KMS-11 (cell line): ENCODE measurements around the gene PLCXD1.

Source experiments
- H2AFZ ChIP-seq: fragments of 200-600 bp; sonication (generic); 2 replicates; pipeline ENCODE4 v1.6.1; 2016; ENCODE audit warnings: antibody characterized with exemption, mixed run types, low read depth
- H3K27ac ChIP-seq: fragments of 200-600 bp; sonication (generic); 2 replicates; pipeline ENCODE4 v1.6.1; 2016; ENCODE audit warnings: mild to moderate bottlenecking, mixed run types
- H3K27me3 ChIP-seq: fragments of 200-600 bp; sonication (generic); 2 replicates; pipeline ENCODE4 v1.6.1; 2017; ENCODE audit warnings: mild to moderate bottlenecking, low read depth, mixed run types, moderate library complexity; ENCODE audit not compliant: insufficient read depth
- H3K36me3 ChIP-seq: fragments of 200-600 bp; sonication (generic); 2 replicates; pipeline ENCODE4 v1.6.1; 2017; ENCODE audit warnings: mild to moderate bottlenecking, mixed run types; ENCODE audit not compliant: insufficient read depth
- H3K4me1 ChIP-seq: fragments of 200-600 bp; sonication (generic); 2 replicates; pipeline ENCODE4 v1.6.1; 2016; ENCODE audit warnings: mild to moderate bottlenecking, low read depth, mixed run types; ENCODE audit not compliant: poor library complexity, severe bottlenecking
- H3K4me2 ChIP-seq: fragments of 200-600 bp; sonication (generic); 2 replicates; pipeline ENCODE4 v1.7.0; 2016; ENCODE audit warnings: mild to moderate bottlenecking, mixed run types
- H3K4me3 ChIP-seq: fragments of 200-600 bp; sonication (generic); IDR thresholded peaks from 2 replicates; pipeline ENCODE4 v1.6.1; 2017; ENCODE audit warnings: low read depth, low read length, mixed read lengths; ENCODE audit not compliant: insufficient read depth
- H3K79me2 ChIP-seq: fragments of 200-600 bp; sonication (generic); 2 replicates; pipeline ENCODE4 v1.6.1; 2016; ENCODE audit warnings: low read depth, mixed run types; ENCODE audit not compliant: insufficient read depth
- H3K9ac ChIP-seq: fragments of 200-600 bp; sonication (generic); 2 replicates; pipeline ENCODE4 v1.6.1; 2016; ENCODE audit warnings: mild to moderate bottlenecking, mixed run types
- H4K20me1 ChIP-seq: fragments of 200-600 bp; sonication (generic); 2 replicates; pipeline ENCODE4 v1.6.1; 2016; ENCODE audit warnings: mild to moderate bottlenecking, mixed run types; ENCODE audit not compliant: insufficient read depth
- CTCF ChIP-seq: fragments of 200-600 bp; sonication (generic); conservative IDR thresholded peaks from 2 replicates; pipeline ENCODE4 v1.6.1; 2017; ENCODE audit warnings: low read depth, mild to moderate bottlenecking, antibody characterized with exemption, low read length, moderate library complexity, mixed read lengths

The PLCXD1 gene

GRCh38 chrX:331825-332495 lies 50.8 kb downstream of the PLCXD1 start:
- Histone ChIP-seq H3K4me2 (no peak overlapping the region), H3K9ac (no peak overlapping the region), H3K4me3 (no peak overlapping the region), H4K20me1 (no peaks in the 10 kb centered on the region), H3K4me1 (no peaks in the 10 kb centered on the region), H2AFZ (no peak overlapping the region), H3K27ac (no peak overlapping the region), H3K27me3 (no peaks in the 10 kb centered on the region), H3K36me3 (no peaks in the 10 kb centered on the region), H3K79me2 (no peaks in the 10 kb centered on the region)
- no peak for TF ChIP-seq CTCF

GRCh38 chrX:332496-332860 lies 51.3 kb downstream of the PLCXD1 start:
- Histone ChIP-seq H3K4me1 (no peaks in the 10 kb centered on the region), H3K27me3 (no peaks in the 10 kb centered on the region), H2AFZ (no peak overlapping the region), H3K27ac (no peak overlapping the region), H3K9ac (no peak overlapping the region), H3K4me2 (no peak overlapping the region), H3K36me3 (no peaks in the 10 kb centered on the region), H3K79me2 (no peaks in the 10 kb centered on the region), H3K4me3 (no peak overlapping the region), H4K20me1 (no peaks in the 10 kb centered on the region)
- no peak for TF ChIP-seq CTCF

- TF ChIP-seq CTCF, result no peak
- no peak overlapping the region for H3K4me3 ChIP-seq
- H3K27me3 ChIP-seq, result no peaks in the 10 kb centered on the region
- no peak overlapping the region for H3K4me2 ChIP-seq
- H3K4me1 ChIP-seq, result no peaks in the 10 kb centered on the region
- H3K9ac ChIP-seq, result no peak overlapping the region
- no peak overlapping the region for H3K27ac ChIP-seq
- no peak overlapping the region for H2AFZ ChIP-seq
- H3K36me3 ChIP-seq, result no peaks in the 10 kb centered on the region
- H4K20me1 ChIP-seq, result no peaks in the 10 kb centered on the region
- no peaks in the 10 kb centered on the region for H3K79me2 ChIP-seq
Observed at GRCh38 chrX:332916-333610, 51.9 kb downstream of the PLCXD1 start.

- TF ChIP-seq CTCF, result no peak
- H3K27ac ChIP-seq, result no peak overlapping the region
- H3K36me3 ChIP-seq, result no peaks in the 10 kb centered on the region
- no peak overlapping the region for H3K4me3 ChIP-seq
- no peak overlapping the region for H3K9ac ChIP-seq
- H3K4me1 ChIP-seq, result no peaks in the 10 kb centered on the region
- H3K27me3 ChIP-seq, result no peaks in the 10 kb centered on the region
- no peaks in the 10 kb centered on the region for H4K20me1 ChIP-seq
- no peak overlapping the region for H3K4me2 ChIP-seq
- H3K79me2 ChIP-seq, result no peaks in the 10 kb centered on the region
- no peak overlapping the region for H2AFZ ChIP-seq
Observed at GRCh38 chrX:333611-334311, 52.6 kb downstream of the PLCXD1 start.
